Tibial artery (tissue), 4 donors: ENCODE measurements around the gene IGF2BP3.

ENCODE experiments used
- DNase-seq, 2 donors: peaks; one replicate each; pipeline ENCODE4 v3.0.0-alpha.2; 2019
- H3K27ac ChIP-seq, 2 donors: fragments of 200-600 bp; sonication (generic) in 1 of 2; 1 replicate in 1 of 2; 2 replicates in 1 of 2; pipeline ENCODE4 v1.5.1; 2018 to 2019; ENCODE audit warnings: mild to moderate bottlenecking in 1 of 2
- H3K27me3 ChIP-seq, 2 donors: fragments of 200-600 bp; sonication (generic) in 1 of 2; one replicate each; pipeline versions ENCODE4 v1.5.1 to v1.6.0; 2016 to 2019
- H3K36me3 ChIP-seq, 3 donors: fragments of 200-600 bp; sonication (generic) in 2 of 3; one replicate each; pipeline ENCODE4 v1.5.1; 2016 to 2019; ENCODE audit warnings: mild to moderate bottlenecking in 2 of 3
- H3K4me1 ChIP-seq, 4 donors: fragments of 200-600 bp; sonication (generic) in 2 of 4; 1 replicate in 3 of 4; 2 replicates in 1 of 4; pipeline ENCODE4 v1.5.1; 2016 to 2019
- H3K4me3 ChIP-seq, 2 donors: fragments of 200-600 bp; sonication (generic) in 1 of 2; 1 replicate in 1 of 2; 2 replicates in 1 of 2; pipeline ENCODE4 v1.5.1; 2018 to 2019; ENCODE audit warnings: mild to moderate bottlenecking in 2 of 2
- H3K9me3 ChIP-seq, 3 donors: fragments of 200-600 bp; sonication (generic) in 1 of 3; one replicate each; pipeline ENCODE4 v1.5.1; 2016 to 2019
- intact Hi-C: fragments of 100-400 bp; cut with DNase I; formaldehyde crosslinking; loops from one replicate; pipeline ENCODE4 v1.15.0; 2023; ENCODE audit warnings: low total_unique reads
- TF ChIP-seq, protein P1 (sequence below), 2 experiments: fragments of 200-600 bp in 1 of 2; fragments of 450-650 bp in 1 of 2; IDR thresholded peaks; one replicate each; pipeline ENCODE4 v1.5.1; 2017 to 2019; ENCODE audit warnings: antibody characterized with exemption in 2 of 2, mild to moderate bottlenecking in 1 of 2, moderate library complexity in 1 of 2

IGF2BP3 gene

DNA sequence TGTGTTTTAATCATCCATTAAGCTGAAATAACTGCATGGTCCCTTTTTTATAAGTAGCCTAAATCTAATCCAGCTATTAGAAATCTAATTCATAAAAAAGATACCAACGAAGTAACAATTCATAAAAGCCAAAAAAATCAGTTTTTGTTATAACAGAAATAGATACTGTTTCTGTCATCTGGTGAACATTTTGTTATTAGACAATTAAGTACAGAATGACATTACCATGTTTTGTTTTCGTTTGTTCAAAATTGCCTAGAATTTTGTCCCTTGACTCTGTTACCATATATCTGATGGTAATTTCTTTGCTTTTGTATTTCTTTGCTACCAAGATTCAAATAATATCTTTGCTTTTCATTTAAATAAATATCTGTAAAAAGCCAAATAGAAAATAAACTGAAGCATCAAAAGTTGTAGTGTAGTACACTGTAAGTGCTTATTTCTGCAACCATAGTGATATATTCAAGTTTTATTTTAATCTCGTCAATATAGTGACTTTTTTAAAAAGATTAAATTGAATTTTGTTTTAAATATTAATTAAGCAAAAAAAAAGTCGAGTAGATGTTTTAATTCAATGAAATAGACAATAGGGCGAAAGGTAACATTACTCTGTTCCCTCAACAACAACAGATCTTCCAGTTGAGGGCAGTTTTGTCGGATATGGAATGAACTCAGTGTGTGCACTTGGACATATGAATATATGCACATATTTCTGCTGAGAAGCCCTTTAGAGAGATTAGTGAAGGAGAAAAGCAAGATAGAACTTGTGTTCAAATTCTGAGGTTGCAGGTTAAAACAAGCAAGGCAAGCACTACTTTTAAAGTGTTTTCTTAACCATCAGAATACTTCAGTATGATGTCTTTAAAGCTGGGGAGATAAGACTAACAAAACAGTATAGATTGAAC is 7.9 kb upstream of the IGF2BP3 start:
- H3K4me1 ChIP-seq, result peaks cover 0 to 12% (median 11%) of the 10 kb centered on the region in 4 donors
- intact Hi-C loops, result no loop called here

DNA sequence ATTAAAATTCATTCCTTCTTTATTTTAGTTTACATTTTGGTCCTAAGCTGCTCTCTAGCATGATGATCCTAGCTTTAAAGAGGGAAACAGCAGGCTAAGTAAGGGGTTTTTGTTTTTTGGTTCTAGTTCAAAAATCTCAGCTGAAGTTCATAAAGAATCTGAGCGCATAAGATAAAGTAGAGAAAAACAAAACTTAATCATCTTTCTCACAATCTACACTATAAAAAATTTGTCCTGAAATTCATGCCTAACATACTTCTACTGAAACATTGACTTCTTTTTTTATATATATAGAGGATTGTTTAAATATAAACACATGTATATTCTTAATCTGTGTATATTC is 6.8 kb upstream of the IGF2BP3 start:
- Histone ChIP-seq H3K4me1 (peaks cover 0 to 12% (median 11%) of the 10 kb centered on the region in 4 donors), H3K9me3 (no peaks in the 10 kb centered on the region), H3K27ac (no peak overlapping the region), H3K27me3 (peaks cover 18 to 87% of the 10 kb centered on the region in 2 donors), H3K36me3 (no peaks in the 10 kb centered on the region), H3K4me3 (no peak overlapping the region)
- intact Hi-C loops, result no loop called here
- TF ChIP-seq, protein P1, sequence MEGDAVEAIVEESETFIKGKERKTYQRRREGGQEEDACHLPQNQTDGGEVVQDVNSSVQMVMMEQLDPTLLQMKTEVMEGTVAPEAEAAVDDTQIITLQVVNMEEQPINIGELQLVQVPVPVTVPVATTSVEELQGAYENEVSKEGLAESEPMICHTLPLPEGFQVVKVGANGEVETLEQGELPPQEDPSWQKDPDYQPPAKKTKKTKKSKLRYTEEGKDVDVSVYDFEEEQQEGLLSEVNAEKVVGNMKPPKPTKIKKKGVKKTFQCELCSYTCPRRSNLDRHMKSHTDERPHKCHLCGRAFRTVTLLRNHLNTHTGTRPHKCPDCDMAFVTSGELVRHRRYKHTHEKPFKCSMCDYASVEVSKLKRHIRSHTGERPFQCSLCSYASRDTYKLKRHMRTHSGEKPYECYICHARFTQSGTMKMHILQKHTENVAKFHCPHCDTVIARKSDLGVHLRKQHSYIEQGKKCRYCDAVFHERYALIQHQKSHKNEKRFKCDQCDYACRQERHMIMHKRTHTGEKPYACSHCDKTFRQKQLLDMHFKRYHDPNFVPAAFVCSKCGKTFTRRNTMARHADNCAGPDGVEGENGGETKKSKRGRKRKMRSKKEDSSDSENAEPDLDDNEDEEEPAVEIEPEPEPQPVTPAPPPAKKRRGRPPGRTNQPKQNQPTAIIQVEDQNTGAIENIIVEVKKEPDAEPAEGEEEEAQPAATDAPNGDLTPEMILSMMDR (IDR thresholded peaks at IDR 0.05), result no peak
- no peak for DNase-seq

More for the DNA sequence above, 7.9 kb upstream of the IGF2BP3 start:
- Histone ChIP-seq H3K27ac (no peak overlapping the region), H3K9me3 (no peaks in the 10 kb centered on the region), H3K4me3 (no peak overlapping the region), H3K27me3 (peaks cover 18 to 76% of the 10 kb centered on the region in 2 donors), H3K36me3 (no peaks in the 10 kb centered on the region)
- TF ChIP-seq, protein P1 (IDR thresholded peaks at IDR 0.05), result no peak
- DNase-seq, result no peak

DNA sequence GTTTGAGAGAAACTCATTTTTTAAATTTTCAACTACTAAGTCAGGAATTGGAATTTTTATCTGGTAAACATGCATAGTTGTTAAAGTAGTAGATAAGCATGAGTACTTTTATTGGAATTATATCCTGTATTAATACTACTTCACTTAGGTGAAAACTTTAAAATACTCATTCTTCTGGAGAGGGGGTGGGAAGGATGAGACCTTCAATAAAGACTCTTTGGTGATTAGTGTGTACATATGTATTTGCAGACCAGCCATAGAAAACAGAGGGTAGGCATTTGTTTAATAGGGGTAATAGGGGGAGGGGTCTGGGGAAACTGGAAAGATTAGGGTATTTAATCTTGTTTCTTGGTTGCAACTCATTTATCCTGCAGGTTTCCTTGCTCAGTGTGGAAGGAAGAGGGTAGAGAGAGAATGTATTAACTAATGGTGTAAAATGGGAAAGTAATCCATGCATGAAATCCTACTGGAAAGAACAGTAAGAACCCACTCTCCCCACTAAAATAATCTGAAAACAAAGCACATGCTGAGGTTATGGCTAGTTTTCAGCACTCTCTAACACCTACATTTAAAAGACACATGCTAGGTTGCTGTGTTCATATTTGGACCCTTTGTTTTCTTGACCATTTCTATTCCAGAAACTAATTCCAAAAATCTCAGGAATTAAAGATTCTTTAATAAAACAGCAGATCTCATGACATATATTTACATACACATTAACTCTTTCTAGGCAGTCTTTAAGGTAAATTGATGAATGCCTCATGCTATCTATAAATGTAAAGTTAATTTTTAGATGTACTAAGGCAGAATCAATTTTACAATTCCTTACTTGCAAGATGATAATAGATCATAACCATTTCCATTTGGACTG is 6.2 kb upstream of the IGF2BP3 start:
- peaks cover 18 to 93% of the 10 kb centered on the region in 2 donors for H3K27me3 ChIP-seq
- no peak for DNase-seq
- TF ChIP-seq, protein P1 (IDR thresholded peaks at IDR 0.05), result no peak
- no peak overlapping the region for H3K27ac ChIP-seq
- H3K36me3 ChIP-seq, result no peaks in the 10 kb centered on the region
- no peak overlapping the region for H3K4me3 ChIP-seq
- intact Hi-C loops, result no loop called here
- no peaks in the 10 kb centered on the region for H3K9me3 ChIP-seq
- H3K4me1 ChIP-seq, result peaks cover 0 to 12% (median 11%) of the 10 kb centered on the region in 4 donors

DNA sequence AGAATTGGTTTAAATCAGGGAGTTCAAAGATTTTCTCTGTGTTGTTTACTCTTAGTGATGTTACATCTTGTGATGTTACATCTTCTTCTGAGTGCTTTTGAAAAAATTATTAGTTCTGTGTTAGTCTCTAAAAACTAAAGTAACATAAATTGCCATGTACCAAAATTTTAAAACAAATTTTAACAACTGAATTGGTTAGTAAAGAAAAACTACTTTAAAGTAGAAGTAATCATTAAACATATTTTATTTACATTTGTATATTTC is 5.2 kb upstream of the IGF2BP3 start:
- TF ChIP-seq, protein P1 (IDR thresholded peaks at IDR 0.05), result no peak
- H3K4me3 ChIP-seq, result no peak overlapping the region
- peaks cover 0 to 20% (median 19%) of the 10 kb centered on the region in 4 donors for H3K4me1 ChIP-seq
- H3K9me3 ChIP-seq, result no peaks in the 10 kb centered on the region
- intact Hi-C loops, result no loop called here
- no peaks in the 10 kb centered on the region for H3K36me3 ChIP-seq
- no peak overlapping the region for H3K27ac ChIP-seq
- H3K27me3 ChIP-seq, result peaks cover 18 to 95% of the 10 kb centered on the region in 2 donors
- no peak for DNase-seq

DNA sequence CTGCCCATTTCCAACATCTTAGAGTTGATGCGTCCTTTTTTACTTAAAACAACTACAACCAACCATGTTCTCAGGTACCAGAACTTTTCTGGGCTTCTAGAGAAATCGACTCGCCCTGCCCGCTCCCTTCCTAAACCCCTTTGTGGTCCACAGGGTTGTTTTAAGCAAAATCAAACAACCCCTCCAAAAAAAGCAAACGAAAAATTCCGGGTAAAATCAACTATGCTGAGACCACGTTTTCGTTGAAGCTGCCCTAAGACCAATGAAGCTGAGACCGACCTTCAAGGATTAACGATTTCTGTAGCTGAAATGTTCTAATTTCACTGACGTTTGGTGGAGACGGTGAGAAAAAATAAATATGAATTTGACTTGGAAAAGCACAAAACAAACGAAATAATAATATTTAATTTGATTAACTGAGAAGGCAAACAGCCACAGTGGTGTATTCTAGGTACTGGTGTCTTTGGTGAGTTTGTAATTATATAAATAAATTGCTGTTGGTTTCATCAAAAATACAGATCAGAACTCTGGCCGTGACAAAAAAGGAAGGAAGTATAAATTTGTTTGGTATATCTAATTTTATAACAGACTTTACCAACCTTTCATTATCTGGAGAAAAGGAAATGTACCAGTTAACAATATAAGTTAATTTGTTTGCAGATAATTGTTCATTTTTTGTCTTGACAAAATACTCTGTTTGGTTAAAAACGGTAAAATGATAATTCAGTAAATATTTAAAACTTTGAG is 4.7 kb upstream of the IGF2BP3 start:
- DNase-seq, result no peak
- H3K4me1 ChIP-seq, result peaks cover 0 to 25% (median 23%) of the 10 kb centered on the region in 4 donors
- H3K4me3 ChIP-seq, result no peak overlapping the region
- peaks cover 18 to 95% of the 10 kb centered on the region in 2 donors for H3K27me3 ChIP-seq
- no peaks in the 10 kb centered on the region for H3K9me3 ChIP-seq
- intact Hi-C loops, result no loop called here
- H3K36me3 ChIP-seq, result no peaks in the 10 kb centered on the region
- TF ChIP-seq, protein P1 (IDR thresholded peaks at IDR 0.05), result no peak
- no peak overlapping the region for H3K27ac ChIP-seq
